KMS-11 (cell line): ENCODE results near the gene TRMT5.

Source experiments
- H2AFZ ChIP-seq: fragments of 200-600 bp; sonication (generic); 2 replicates; pipeline ENCODE4 v1.6.1; 2016; ENCODE audit warnings: antibody characterized with exemption, mixed run types, low read depth
- H3K27ac ChIP-seq: fragments of 200-600 bp; sonication (generic); 2 replicates; pipeline ENCODE4 v1.6.1; 2016; ENCODE audit warnings: mild to moderate bottlenecking, mixed run types
- H3K27me3 ChIP-seq: fragments of 200-600 bp; sonication (generic); 2 replicates; pipeline ENCODE4 v1.6.1; 2017; ENCODE audit warnings: mild to moderate bottlenecking, low read depth, mixed run types, moderate library complexity; ENCODE audit not compliant: insufficient read depth
- H3K36me3 ChIP-seq: fragments of 200-600 bp; sonication (generic); 2 replicates; pipeline ENCODE4 v1.6.1; 2017; ENCODE audit warnings: mild to moderate bottlenecking, mixed run types; ENCODE audit not compliant: insufficient read depth
- H3K4me1 ChIP-seq: fragments of 200-600 bp; sonication (generic); 2 replicates; pipeline ENCODE4 v1.6.1; 2016; ENCODE audit warnings: mild to moderate bottlenecking, low read depth, mixed run types; ENCODE audit not compliant: poor library complexity, severe bottlenecking
- H3K4me2 ChIP-seq: fragments of 200-600 bp; sonication (generic); 2 replicates; pipeline ENCODE4 v1.7.0; 2016; ENCODE audit warnings: mild to moderate bottlenecking, mixed run types
- H3K4me3 ChIP-seq: fragments of 200-600 bp; sonication (generic); IDR thresholded peaks from 2 replicates; pipeline ENCODE4 v1.6.1; 2017; ENCODE audit warnings: low read depth, low read length, mixed read lengths; ENCODE audit not compliant: insufficient read depth
- H3K79me2 ChIP-seq: fragments of 200-600 bp; sonication (generic); 2 replicates; pipeline ENCODE4 v1.6.1; 2016; ENCODE audit warnings: low read depth, mixed run types; ENCODE audit not compliant: insufficient read depth
- H3K9ac ChIP-seq: fragments of 200-600 bp; sonication (generic); 2 replicates; pipeline ENCODE4 v1.6.1; 2016; ENCODE audit warnings: mild to moderate bottlenecking, mixed run types
- H4K20me1 ChIP-seq: fragments of 200-600 bp; sonication (generic); 2 replicates; pipeline ENCODE4 v1.6.1; 2016; ENCODE audit warnings: mild to moderate bottlenecking, mixed run types; ENCODE audit not compliant: insufficient read depth
- CTCF ChIP-seq: fragments of 200-600 bp; sonication (generic); conservative IDR thresholded peaks from 2 replicates; pipeline ENCODE4 v1.6.1; 2017; ENCODE audit warnings: low read depth, mild to moderate bottlenecking, antibody characterized with exemption, low read length, moderate library complexity, mixed read lengths

Gene TRMT5

DNA sequence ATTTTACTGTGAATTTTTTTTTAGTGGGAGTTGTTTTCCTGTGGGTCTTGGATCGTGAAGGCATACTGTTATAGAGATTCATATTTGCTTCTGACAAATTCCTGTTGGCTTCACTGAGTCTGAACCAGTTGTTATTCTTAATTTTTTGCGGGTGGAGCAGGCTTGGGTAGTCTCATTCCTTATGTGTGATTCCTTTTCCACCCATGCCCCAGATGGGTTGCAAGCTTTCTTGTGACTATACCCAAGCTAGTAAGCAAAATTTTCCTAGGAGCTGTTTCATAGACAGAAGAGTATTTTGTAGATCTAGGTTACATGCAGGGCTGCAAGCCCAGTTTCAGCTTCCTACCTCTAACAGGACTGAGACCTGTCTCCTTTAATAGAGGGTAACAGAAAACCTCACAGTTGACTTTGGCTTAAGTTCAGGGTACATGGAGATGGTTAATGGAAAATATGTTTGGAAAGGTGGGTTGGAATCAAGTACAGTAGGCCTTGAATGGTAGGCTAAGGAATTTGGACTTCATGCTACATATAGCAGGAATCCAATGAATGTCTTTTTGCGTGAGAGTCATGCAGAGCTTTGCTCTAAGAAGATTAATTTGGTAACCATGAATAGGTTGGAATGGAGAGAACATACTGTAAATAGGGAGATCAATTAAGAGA, 29.0 kb downstream of the TRMT5 start:
- Histone ChIP-seq H4K20me1 (no peaks in the 10 kb centered on the region), H3K4me1 (no peaks in the 10 kb centered on the region), H3K9ac (no peak overlapping the region), H3K36me3 (no peaks in the 10 kb centered on the region), H3K27ac (no peak overlapping the region), H3K4me2 (no peak overlapping the region), H3K79me2 (no peaks in the 10 kb centered on the region), H3K27me3 (no peaks in the 10 kb centered on the region), H3K4me3 (no peak overlapping the region), H2AFZ (no peak overlapping the region)
- TF ChIP-seq CTCF = no peak

DNA sequence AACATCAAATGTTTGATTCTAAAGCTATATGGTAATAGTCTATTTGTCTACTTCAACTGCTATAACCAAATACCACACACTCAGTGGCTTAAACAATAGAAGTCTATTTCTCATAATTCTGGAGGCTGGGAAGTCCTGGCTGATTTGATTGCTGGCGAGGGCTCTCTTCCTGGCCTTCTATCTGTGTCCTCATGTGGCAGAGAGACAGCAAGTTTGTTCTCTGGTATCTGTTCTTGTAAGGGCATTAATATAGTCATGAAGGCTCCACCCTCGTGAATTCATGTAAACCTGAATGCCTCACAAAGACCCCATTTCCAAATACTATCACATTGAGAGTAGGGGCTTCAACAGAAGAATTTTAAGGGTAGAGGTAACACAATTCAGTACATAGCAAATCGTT, 34.1 kb downstream of the TRMT5 start:
- Histone ChIP-seq H4K20me1 (no peaks in the 10 kb centered on the region), H3K27me3 (no peaks in the 10 kb centered on the region), H3K4me3 (no peak overlapping the region), H3K36me3 (no peaks in the 10 kb centered on the region), H3K79me2 (no peaks in the 10 kb centered on the region), H2AFZ (no peak overlapping the region), H3K9ac (no peak overlapping the region), H3K4me1 (peaks cover 11% of the 10 kb centered on the region), H3K27ac (no peak overlapping the region), H3K4me2 (no peak overlapping the region)
- no peak for TF ChIP-seq CTCF

- Histone ChIP-seq H3K36me3 (no peaks in the 10 kb centered on the region), H3K4me1 (peaks cover 11% of the 10 kb centered on the region), H3K27ac (no peak overlapping the region), H3K4me2 (no peak overlapping the region), H2AFZ (no peak overlapping the region), H3K27me3 (no peaks in the 10 kb centered on the region), H3K9ac (no peak overlapping the region), H4K20me1 (no peaks in the 10 kb centered on the region), H3K79me2 (no peaks in the 10 kb centered on the region), H3K4me3 (no peak overlapping the region)
- no peak for TF ChIP-seq CTCF
Observed at GRCh38 chr14:60945984-60946383, 34.9 kb downstream of the TRMT5 start.

DNA sequence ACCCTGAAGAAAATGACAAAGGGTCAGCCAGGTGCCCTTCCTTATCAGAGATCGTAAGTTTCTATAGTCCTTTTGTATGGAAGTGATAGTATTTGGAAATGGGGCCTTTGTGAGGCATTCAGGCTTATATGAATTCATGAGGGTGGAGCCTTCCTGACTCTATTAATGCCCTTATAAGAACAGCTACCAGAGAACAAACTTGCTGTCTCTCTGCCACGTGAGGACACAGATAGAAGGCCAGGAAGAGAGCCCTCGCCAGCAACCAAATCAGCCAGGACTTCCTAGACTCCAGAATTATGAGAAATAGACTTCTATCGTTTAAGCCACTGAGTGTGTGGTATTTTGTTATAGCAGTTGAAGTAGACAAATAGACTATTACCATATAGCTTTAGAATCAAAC, 36.7 kb downstream of the TRMT5 start:
- Histone ChIP-seq H3K27me3 (no peaks in the 10 kb centered on the region), H3K9ac (no peak overlapping the region), H3K27ac (no peak overlapping the region), H2AFZ (no peak overlapping the region), H4K20me1 (no peaks in the 10 kb centered on the region), H3K36me3 (no peaks in the 10 kb centered on the region), H3K4me2 (no peak overlapping the region), H3K79me2 (no peaks in the 10 kb centered on the region), H3K4me3 (no peak overlapping the region), H3K4me1 (peaks cover 11% of the 10 kb centered on the region)
- no peak for TF ChIP-seq CTCF
